Prostate gland (tissue), 2 donors: ENCODE measurements around the gene YWHAB.
A peak's percentile ranks its signal among the peaks of the same experiment; 100 is the strongest.

Experiments used
- POLR2A ChIP-seq: fragments of 450-650 bp; IDR thresholded peaks from one replicate; pipeline ENCODE4 v1.6.1; 2016; ENCODE audit warnings: antibody characterized with exemption, mild to moderate bottlenecking
- POLR2AphosphoS5 ChIP-seq: sonication (generic); formaldehyde crosslinking; IDR thresholded peaks from one replicate; pipeline ENCODE4 v1.6.1; 2017; ENCODE audit warnings: antibody characterized with exemption
- TF ChIP-seq, protein P1 (sequence below), 4 experiments: fragments of 200-600 bp in 2 of 4; fragments of 450-650 bp in 2 of 4; sonication (generic) in 2 of 4; IDR thresholded peaks; 1 replicate in 3 of 4; 2 replicates in 1 of 4; pipeline ENCODE4 v1.5.1; 2016 to 2019; ENCODE audit warnings: antibody characterized with exemption in 4 of 4, mild to moderate bottlenecking in 2 of 4, moderate library complexity in 2 of 4

DNA sequence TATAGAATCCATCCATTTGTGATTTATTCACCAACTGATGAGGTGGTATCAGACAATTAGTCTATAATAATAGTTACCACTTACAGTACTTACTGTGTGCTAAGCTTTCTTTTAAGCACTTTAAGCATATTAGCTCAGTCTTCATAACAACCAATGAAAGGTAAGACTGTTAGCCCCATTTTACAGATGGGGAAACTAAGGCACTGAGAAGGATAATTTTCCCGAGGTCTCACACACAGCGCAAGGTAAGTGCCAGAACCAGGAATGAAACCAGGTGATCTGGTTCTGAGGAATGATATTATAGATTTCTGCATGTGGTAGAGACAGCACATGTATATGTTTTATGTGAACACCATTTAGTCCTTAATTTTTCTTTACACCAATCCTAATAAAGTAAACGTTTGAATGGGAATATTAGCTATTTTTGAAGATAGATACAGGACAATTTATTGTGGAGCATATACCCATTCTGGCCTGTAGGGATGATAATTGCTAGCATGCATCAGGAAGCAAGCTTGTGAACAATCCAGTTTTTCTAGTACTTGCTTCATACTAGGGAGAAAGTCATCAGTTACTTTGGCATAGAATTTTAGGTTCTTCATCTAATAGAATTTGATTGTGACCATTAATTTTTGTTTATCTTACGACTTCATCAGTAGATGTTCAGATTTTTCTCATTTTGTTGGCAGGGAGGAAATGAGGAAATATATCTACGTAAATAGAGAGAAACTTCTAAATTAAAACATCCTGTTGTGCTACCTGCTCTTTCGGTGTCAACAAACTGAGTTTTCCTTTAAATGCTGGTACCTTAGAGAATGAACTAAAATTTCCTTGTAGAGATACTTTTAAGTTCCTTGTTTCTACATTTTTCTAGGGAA is 3.0 kb downstream of the YWHAB start:
- TF ChIP-seq POLR2AphosphoS5: peak; percentile 71
- no peak for TF ChIP-seq POLR2A
- TF ChIP-seq, protein P1, sequence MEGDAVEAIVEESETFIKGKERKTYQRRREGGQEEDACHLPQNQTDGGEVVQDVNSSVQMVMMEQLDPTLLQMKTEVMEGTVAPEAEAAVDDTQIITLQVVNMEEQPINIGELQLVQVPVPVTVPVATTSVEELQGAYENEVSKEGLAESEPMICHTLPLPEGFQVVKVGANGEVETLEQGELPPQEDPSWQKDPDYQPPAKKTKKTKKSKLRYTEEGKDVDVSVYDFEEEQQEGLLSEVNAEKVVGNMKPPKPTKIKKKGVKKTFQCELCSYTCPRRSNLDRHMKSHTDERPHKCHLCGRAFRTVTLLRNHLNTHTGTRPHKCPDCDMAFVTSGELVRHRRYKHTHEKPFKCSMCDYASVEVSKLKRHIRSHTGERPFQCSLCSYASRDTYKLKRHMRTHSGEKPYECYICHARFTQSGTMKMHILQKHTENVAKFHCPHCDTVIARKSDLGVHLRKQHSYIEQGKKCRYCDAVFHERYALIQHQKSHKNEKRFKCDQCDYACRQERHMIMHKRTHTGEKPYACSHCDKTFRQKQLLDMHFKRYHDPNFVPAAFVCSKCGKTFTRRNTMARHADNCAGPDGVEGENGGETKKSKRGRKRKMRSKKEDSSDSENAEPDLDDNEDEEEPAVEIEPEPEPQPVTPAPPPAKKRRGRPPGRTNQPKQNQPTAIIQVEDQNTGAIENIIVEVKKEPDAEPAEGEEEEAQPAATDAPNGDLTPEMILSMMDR (IDR thresholded peaks at IDR 0.05): peak in 3 of 4 experiments; percentile 29 to 70 (median 58)
